IMR-90 (cell line): ENCODE results near the gene NHLRC1. TPM values are rescaled to one million over a fixed set of nuclear protein-coding genes. Genes with fewer than 3 reads are reported as not detected.

Experiments
- ATAC-seq: fragments of 200-7000 bp; cut with Tn5 transposase; 2 replicates; pipeline ENCODE4 v1.9.1; 2020; ENCODE audit warnings: low read depth, mild to moderate bottlenecking, moderate library complexity
- BruUV-seq: library from RNA; stranded (reverse); fragments of 400-500 nt; replicated peaks from 2 replicates; lab custom pipeline; 2021; lab: Mats Ljungman, UMichigan
- CTCF ChIA-PET: fragments of 300-600 bp; formaldehyde crosslinking; extraction: SDS; loops from one replicate; lab custom pipeline; 2021; ENCODE audit warnings: antibody characterized with exemption; lab: Yijun Ruan, JAX
- POLR2A ChIA-PET: fragments of 300-600 bp; sonication (Branson Sonifier 250); formaldehyde crosslinking; loops from one replicate; lab custom pipeline; 2022; ENCODE audit warnings: antibody characterized with exemption; ENCODE audit not compliant: unreplicated experiment; lab: Charles Lee
- DNase-seq: peaks from one replicate; pipeline ENCODE4 v3.0.0; 2013
- H2AFZ ChIP-seq: replicated peaks from 2 replicates; pipeline ENCODE3; 2013; ENCODE audit warnings: low read length, mild to moderate bottlenecking; ENCODE audit not compliant: poor library complexity
- H2AK5ac ChIP-seq: 2 replicates; pipeline ENCODE4 v1.6.1; 2013; ENCODE audit warnings: low read depth, low read length, inconsistent platforms
- H2AK9ac ChIP-seq: replicated peaks from 2 replicates; pipeline ENCODE3; 2013; ENCODE audit warnings: mild to moderate bottlenecking, low read depth, low read length, moderate library complexity; ENCODE audit not compliant: poor library complexity
- H2BK120ac ChIP-seq: 2 replicates; pipeline ENCODE4 v1.6.1; 2013; ENCODE audit warnings: low read depth, low read length, inconsistent platforms
- H2BK15ac ChIP-seq: 3 replicates; pipeline ENCODE4 v1.6.1; 2013; ENCODE audit warnings: low read depth, low read length, inconsistent platforms
- H2BK20ac ChIP-seq: 2 replicates; pipeline ENCODE4 v1.6.1; 2013; ENCODE audit warnings: low read depth, mild to moderate bottlenecking, inconsistent platforms, low read length, moderate library complexity
- H2BK5ac ChIP-seq: 2 replicates; pipeline ENCODE4 v1.6.1; 2013; ENCODE audit warnings: mild to moderate bottlenecking, low read depth, low read length, inconsistent platforms; ENCODE audit not compliant: poor library complexity, severe bottlenecking
- H3K14ac ChIP-seq: replicated peaks from 2 replicates; pipeline ENCODE4 v1.6.1; 2013; ENCODE audit warnings: low read depth, low read length, inconsistent platforms
- H3K18ac ChIP-seq: 2 replicates; pipeline ENCODE4 v1.6.1; 2013; ENCODE audit warnings: low read depth, low read length, control low read depth
- H3K23ac ChIP-seq: 2 replicates; pipeline ENCODE4 v1.6.1; 2013; ENCODE audit warnings: low read depth, low read length, inconsistent platforms
- H3K27ac ChIP-seq: 2 replicates; pipeline ENCODE4 v1.5.1; 2013; ENCODE audit warnings: mild to moderate bottlenecking, control low read depth, low read length; ENCODE audit not compliant: insufficient read depth
- H3K27me3 ChIP-seq: 2 replicates; pipeline ENCODE4 v1.6.1; 2013; ENCODE audit warnings: low read length; ENCODE audit not compliant: control insufficient read depth, insufficient read depth
- H3K36me3 ChIP-seq: 2 replicates; pipeline ENCODE4 v1.6.1; 2013; ENCODE audit warnings: low read length, mixed read lengths; ENCODE audit not compliant: control insufficient read depth, insufficient read depth
- H3K4ac ChIP-seq: 2 replicates; pipeline ENCODE4 v1.6.1; 2013; ENCODE audit warnings: low read depth, low read length, inconsistent platforms
- H3K4me1 ChIP-seq: 2 replicates; pipeline ENCODE4 v1.6.1; 2013; ENCODE audit warnings: low read length, mixed read lengths; ENCODE audit not compliant: control insufficient read depth, insufficient read depth
- H3K4me2 ChIP-seq: 2 replicates; pipeline ENCODE4 v1.6.1; 2013; ENCODE audit warnings: low read depth, mild to moderate bottlenecking, control low read depth, low read length, moderate library complexity
- H3K4me3 ChIP-seq: 2 replicates; pipeline ENCODE4 v1.5.1; 2013; ENCODE audit warnings: low read depth, mild to moderate bottlenecking, control low read depth, low read length, moderate library complexity; ENCODE audit not compliant: insufficient read depth
- H3K56ac ChIP-seq: 2 replicates; pipeline ENCODE4 v1.6.1; 2013; ENCODE audit warnings: low read length, inconsistent platforms; ENCODE audit not compliant: insufficient read depth; ENCODE audit errors: extremely low read depth
- H3K79me1 ChIP-seq, 2 experiments: 2 replicates each; pipeline ENCODE4 v1.6.1; 2013; ENCODE audit warnings: low read length in 2 of 2, inconsistent platforms in 1 of 2, low read depth in 1 of 2
- H3K9ac ChIP-seq: 2 replicates; pipeline ENCODE4 v1.6.1; 2013; ENCODE audit warnings: low read depth, low read length, control low read depth
- H3K9me1 ChIP-seq: 2 replicates; pipeline ENCODE4 v1.6.1; 2013; ENCODE audit warnings: low read length, inconsistent platforms; ENCODE audit not compliant: insufficient read depth
- H3K9me3 ChIP-seq: 2 replicates; pipeline ENCODE4 v1.6.1; 2013; ENCODE audit warnings: low read length; ENCODE audit not compliant: control insufficient read depth, insufficient read depth
- H4K20me1 ChIP-seq: 2 replicates; pipeline ENCODE4 v1.6.1; 2013; ENCODE audit warnings: low read length, inconsistent platforms; ENCODE audit not compliant: insufficient read depth
- H4K5ac ChIP-seq: 2 replicates; pipeline ENCODE4 v1.6.1; 2013; ENCODE audit warnings: mild to moderate bottlenecking, low read depth, low read length, control low read depth
- H4K8ac ChIP-seq, 2 experiments: 2 replicates each; pipeline ENCODE4 v1.6.1; 2013; ENCODE audit warnings: low read depth in 2 of 2, low read length in 2 of 2, control low read depth in 1 of 2, inconsistent platforms in 1 of 2
- H4K91ac ChIP-seq: 2 replicates; pipeline ENCODE4 v1.6.1; 2013; ENCODE audit warnings: low read depth, low read length, inconsistent platforms; ENCODE audit not compliant: insufficient read depth
- BHLHE40 ChIP-seq: fragments of 150-350 bp; IDR thresholded peaks from 2 replicates; pipeline ENCODE4 v1.6.1; 2016; ENCODE audit warnings: mild to moderate bottlenecking, low read depth, low read length
- CEBPB ChIP-seq: IDR thresholded peaks from 2 replicates; pipeline ENCODE4 v1.6.1; 2012; ENCODE audit warnings: low read depth, low read length, improper control_type of control experiment
- CHD1 ChIP-seq: IDR thresholded peaks from 2 replicates; pipeline ENCODE4 v1.6.1; 2012; ENCODE audit warnings: low read depth, low read length, improper control_type of control experiment
- FOS ChIP-seq: fragments of 150-350 bp; IDR thresholded peaks from 2 replicates; pipeline ENCODE4 v1.6.1; 2016; ENCODE audit warnings: low read depth, low read length
- MAFK ChIP-seq: IDR thresholded peaks from 2 replicates; pipeline ENCODE4 v1.6.1; 2012; ENCODE audit warnings: low read depth, low read length, improper control_type of control experiment
- MAZ ChIP-seq: IDR thresholded peaks from 2 replicates; pipeline ENCODE4 v1.6.1; 2012; ENCODE audit warnings: low read depth, mild to moderate bottlenecking, low read length, improper control_type of control experiment, moderate library complexity, borderline replicate concordance
- MXI1 ChIP-seq: IDR thresholded peaks from 2 replicates; pipeline ENCODE4 v1.6.1; 2012; ENCODE audit warnings: low read depth, mild to moderate bottlenecking, low read length, moderate library complexity, borderline replicate concordance
- NFE2L2 ChIP-seq: fragments of 150-350 bp; IDR thresholded peaks from 2 replicates; pipeline ENCODE4 v1.6.1; 2016; ENCODE audit warnings: low read depth, mild to moderate bottlenecking, low read length
- POLR2A ChIP-seq: IDR thresholded peaks from 2 replicates; pipeline ENCODE4 v1.6.1; 2012; ENCODE audit warnings: mild to moderate bottlenecking, low read depth, low read length
- RAD21 ChIP-seq: IDR thresholded peaks from 2 replicates; pipeline ENCODE4 v1.6.1; 2012; ENCODE audit warnings: low read length, improper control_type of control experiment
- RCOR1 ChIP-seq: IDR thresholded peaks from 2 replicates; pipeline ENCODE4 v1.6.1; 2012; ENCODE audit warnings: mild to moderate bottlenecking, low read length, improper control_type of control experiment; ENCODE audit not compliant: insufficient replicate concordance
- RFX5 ChIP-seq: IDR thresholded peaks from 2 replicates; pipeline ENCODE4 v1.8.0; 2012; ENCODE audit warnings: low read depth, mild to moderate bottlenecking, low read length, moderate library complexity
- WGBS, 2 experiments: methylation state at CpG; one replicate each; pipeline versions ENCODE4 v1.1.5 to v1.1.7; 2013; ENCODE audit warnings: missing lambda C conversion rate in 2 of 2; ENCODE audit not compliant: insufficient read length in 1 of 2; ENCODE audit errors: extremely low coverage in 2 of 2; 5-methylcytosine and 5-hydroxymethylcytosine counted together
- dilution Hi-C: fragments of 300-500 bp; cut with HindIII; formaldehyde crosslinking; loops from one replicate; pipeline ENCODE4 v1.14.3; 2018; ENCODE audit warnings: low sequenced_read_pairs; ENCODE audit not compliant: unreplicated experiment
- in situ Hi-C: fragments of 300-500 bp; cut with MboI; formaldehyde crosslinking; loops from 3 replicates; pipeline ENCODE4 v1.14.3; 2019; ENCODE audit warnings: low sequenced_read_pairs, inconsistent platforms, mixed read lengths
- intact Hi-C: fragments of 100-400 bp; cut with micrococcal nuclease; formaldehyde crosslinking; loops from 2 replicates; pipeline ENCODE4 v1.10.0; 2022
- polyA plus RNA-seq, 3 experiments: library from polyadenylated mRNA; depleted of rRNA; stranded (reverse); fragments of >200 nt; gene quantifications; 2 replicates each; pipeline ENCODE4 v1.2.3, GENCODE V29; 2012; ENCODE audit warnings: low replicate concordance in 1 of 3
- total RNA-seq: library from RNA; depleted of rRNA; stranded (reverse); fragments of >200 nt; gene quantifications from 2 replicates; pipeline ENCODE4 v1.2.3, GENCODE V29; 2012
- TF ChIP-seq, protein P1 (sequence below): conservative IDR thresholded peaks from 2 replicates; pipeline ENCODE4 v1.5.1; 2012; ENCODE audit warnings: mild to moderate bottlenecking, low read depth, low read length, improper control_type of control experiment
- TF ChIP-seq, protein P2 (sequence below): fragments of 150-350 bp; IDR thresholded peaks from 2 replicates; pipeline ENCODE4 v1.6.1; 2017; ENCODE audit warnings: mild to moderate bottlenecking, antibody characterized with exemption, low read length, low read depth
- TF ChIP-seq, protein P3 (sequence below): fragments of 150-350 bp; IDR thresholded peaks from 2 replicates; pipeline ENCODE4 v1.6.1; 2016; ENCODE audit warnings: low read depth, mild to moderate bottlenecking, low read length, moderate library complexity, borderline replicate concordance

NHLRC1 gene
- total and polyA plus RNA-seq, 2 of the 4 experiments (the other 2 are of a cell fraction) = 1.1 TPM

DNA sequence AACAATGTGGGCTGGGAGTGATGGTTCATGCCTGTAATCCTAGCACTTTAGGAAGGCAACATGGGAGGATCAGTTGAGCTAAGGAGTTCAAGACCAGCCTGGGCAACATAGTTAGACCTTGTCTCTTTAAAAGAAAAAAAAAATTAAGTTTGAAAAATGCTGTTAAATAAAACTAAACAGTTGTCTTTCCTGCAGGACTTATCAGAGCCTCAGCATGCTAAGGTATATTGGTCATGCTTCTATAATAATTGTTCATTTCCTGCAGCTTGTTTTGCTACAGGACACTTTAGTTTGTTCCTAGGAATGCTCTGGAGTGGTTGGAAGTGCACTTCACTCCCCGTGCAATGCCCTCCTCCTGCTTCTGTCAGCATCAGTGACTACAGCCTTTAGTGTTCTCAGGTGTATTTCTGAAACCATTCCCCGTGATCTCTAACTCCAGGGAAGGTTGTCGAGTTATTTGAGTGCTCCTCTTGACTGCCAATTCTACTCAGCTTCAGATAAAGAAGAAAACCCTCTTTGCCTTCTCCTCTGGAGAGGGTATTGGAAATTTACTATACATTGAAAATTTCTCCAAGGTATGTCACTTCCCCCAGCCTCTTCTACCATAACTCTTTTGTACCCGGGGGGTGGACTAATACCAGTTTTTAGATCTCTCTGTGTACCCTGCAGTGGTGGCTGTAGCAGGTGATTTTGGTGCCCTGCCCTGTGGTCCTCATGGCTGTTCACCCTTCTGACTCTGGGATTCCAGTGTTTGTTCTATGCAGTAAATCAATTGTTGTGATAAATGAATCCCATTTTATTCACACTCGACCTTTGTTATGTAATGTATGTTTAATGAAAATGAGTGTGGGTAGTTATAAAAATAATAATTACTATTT is 33.8 kb downstream of the NHLRC1 start:
- Histone ChIP-seq H4K91ac (no peak overlapping the region), H3K14ac (no peak overlapping the region), H3K27me3 (no peaks in the 10 kb centered on the region), H3K79me1 (no peaks in the 10 kb centered on the region), H4K5ac (no peak overlapping the region), H2BK5ac (no peak overlapping the region), H3K27ac (no peak overlapping the region), H3K18ac (no peak overlapping the region), H2AFZ (no peak overlapping the region), H4K8ac (no peak overlapping the region), H3K4me2 (no peak overlapping the region), H3K23ac (no peak overlapping the region), H4K20me1 (no peaks in the 10 kb centered on the region), H3K4ac (no peak overlapping the region), H3K56ac (no peak overlapping the region), H3K4me1 (no peaks in the 10 kb centered on the region), H2AK5ac (no peak overlapping the region), H2BK120ac (no peak overlapping the region), H2BK20ac (no peak overlapping the region), H3K9me3 (peaks cover 11% of the 10 kb centered on the region), H3K36me3 (no peaks in the 10 kb centered on the region), H3K9ac (no peak overlapping the region), H3K4me3 (no peak overlapping the region), H2AK9ac (no peak overlapping the region), H2BK15ac (no peak overlapping the region), H3K9me1 (no peaks in the 10 kb centered on the region)
- no peak for ATAC-seq
- dilution Hi-C loops = no loop called here
- CTCF ChIA-PET = no interaction called here
- WGBS, 2 experiments = 50% methylated on average over 1 of the region's 5 CpGs; no CpG with 5 or more reads in 1 of the 2 experiments
- in situ Hi-C loops = no loop called here
- no TSS peak for BruUV-seq
- POLR2A ChIA-PET = no interaction called here
- DNase-seq = no peak
- intact Hi-C loops = no loop called here
- TF ChIP-seq MAFK (no peak), RFX5 (no peak), NFE2L2 (no peak), MXI1 (no peak), MAZ (no peak), CEBPB (no peak), RCOR1 (no peak), FOS (no peak), BHLHE40 (no peak), RAD21 (no peak), POLR2A (no peak), CHD1 (no peak)
- TF ChIP-seq, protein P1, sequence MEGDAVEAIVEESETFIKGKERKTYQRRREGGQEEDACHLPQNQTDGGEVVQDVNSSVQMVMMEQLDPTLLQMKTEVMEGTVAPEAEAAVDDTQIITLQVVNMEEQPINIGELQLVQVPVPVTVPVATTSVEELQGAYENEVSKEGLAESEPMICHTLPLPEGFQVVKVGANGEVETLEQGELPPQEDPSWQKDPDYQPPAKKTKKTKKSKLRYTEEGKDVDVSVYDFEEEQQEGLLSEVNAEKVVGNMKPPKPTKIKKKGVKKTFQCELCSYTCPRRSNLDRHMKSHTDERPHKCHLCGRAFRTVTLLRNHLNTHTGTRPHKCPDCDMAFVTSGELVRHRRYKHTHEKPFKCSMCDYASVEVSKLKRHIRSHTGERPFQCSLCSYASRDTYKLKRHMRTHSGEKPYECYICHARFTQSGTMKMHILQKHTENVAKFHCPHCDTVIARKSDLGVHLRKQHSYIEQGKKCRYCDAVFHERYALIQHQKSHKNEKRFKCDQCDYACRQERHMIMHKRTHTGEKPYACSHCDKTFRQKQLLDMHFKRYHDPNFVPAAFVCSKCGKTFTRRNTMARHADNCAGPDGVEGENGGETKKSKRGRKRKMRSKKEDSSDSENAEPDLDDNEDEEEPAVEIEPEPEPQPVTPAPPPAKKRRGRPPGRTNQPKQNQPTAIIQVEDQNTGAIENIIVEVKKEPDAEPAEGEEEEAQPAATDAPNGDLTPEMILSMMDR = no peak
- TF ChIP-seq, protein P2, sequence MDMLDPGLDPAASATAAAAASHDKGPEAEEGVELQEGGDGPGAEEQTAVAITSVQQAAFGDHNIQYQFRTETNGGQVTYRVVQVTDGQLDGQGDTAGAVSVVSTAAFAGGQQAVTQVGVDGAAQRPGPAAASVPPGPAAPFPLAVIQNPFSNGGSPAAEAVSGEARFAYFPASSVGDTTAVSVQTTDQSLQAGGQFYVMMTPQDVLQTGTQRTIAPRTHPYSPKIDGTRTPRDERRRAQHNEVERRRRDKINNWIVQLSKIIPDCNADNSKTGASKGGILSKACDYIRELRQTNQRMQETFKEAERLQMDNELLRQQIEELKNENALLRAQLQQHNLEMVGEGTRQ = no peak
- TF ChIP-seq, protein P3, sequence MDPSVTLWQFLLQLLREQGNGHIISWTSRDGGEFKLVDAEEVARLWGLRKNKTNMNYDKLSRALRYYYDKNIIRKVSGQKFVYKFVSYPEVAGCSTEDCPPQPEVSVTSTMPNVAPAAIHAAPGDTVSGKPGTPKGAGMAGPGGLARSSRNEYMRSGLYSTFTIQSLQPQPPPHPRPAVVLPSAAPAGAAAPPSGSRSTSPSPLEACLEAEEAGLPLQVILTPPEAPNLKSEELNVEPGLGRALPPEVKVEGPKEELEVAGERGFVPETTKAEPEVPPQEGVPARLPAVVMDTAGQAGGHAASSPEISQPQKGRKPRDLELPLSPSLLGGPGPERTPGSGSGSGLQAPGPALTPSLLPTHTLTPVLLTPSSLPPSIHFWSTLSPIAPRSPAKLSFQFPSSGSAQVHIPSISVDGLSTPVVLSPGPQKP = no peak
